PFSK-1 (cell line): ENCODE data around the gene APP.

Source experiments
- FOXP2 ChIP-seq: optimal IDR thresholded peaks from 2 replicates; pipeline ENCODE3; 2011; ENCODE audit warnings: borderline replicate concordance, control low read depth, inconsistent platforms; ENCODE audit not compliant: insufficient read depth; ENCODE audit errors: extremely low read length, extremely low read depth
- POLR2AphosphoS5 ChIP-seq: IDR thresholded peaks from 2 replicates; pipeline ENCODE4 v1.6.1; 2012; ENCODE audit warnings: low read depth, mild to moderate bottlenecking, control low read depth, low read length, moderate library complexity
- REST ChIP-seq, 2 experiments: IDR thresholded peaks; 2 replicates each; pipeline versions ENCODE4 v1.6.1 to v1.8.0; 2011 to 2012; ENCODE audit warnings: low read depth in 2 of 2, low read length in 2 of 2, control low read depth in 1 of 2, inconsistent platforms in 1 of 2, mild to moderate bottlenecking in 1 of 2, moderate library complexity in 1 of 2; ENCODE audit not compliant: insufficient read depth in 1 of 2
- SIN3A ChIP-seq: IDR thresholded peaks from 2 replicates; pipeline ENCODE4 v1.6.1; 2012; ENCODE audit warnings: mild to moderate bottlenecking, low read length, moderate library complexity, borderline replicate concordance; ENCODE audit not compliant: insufficient read depth
- TAF1 ChIP-seq: IDR thresholded peaks from 2 replicates; pipeline ENCODE4 v1.6.1; 2012; ENCODE audit warnings: low read length, control low read depth, borderline replicate concordance; ENCODE audit not compliant: insufficient read depth

The APP gene

GRCh38 chr21:25959799-25960198 lies 210.8 kb downstream of the APP start:
- TF ChIP-seq TAF1 (no peak), REST (IDR thresholded peaks at IDR 0.05; ENCODE audit: insufficient read depth in 1 of 2, low read depth in 2 of 2, low read length in 2 of 2) (no peak), POLR2AphosphoS5 (no peak), FOXP2 (no peak), SIN3A (no peak)

- TF ChIP-seq REST (IDR thresholded peaks at IDR 0.05; ENCODE audit: insufficient read depth in 1 of 2, low read depth in 2 of 2, low read length in 2 of 2) (no peak), SIN3A (no peak)
These were observed 213.4 kb downstream of the APP start for GRCh38 chr21:25956993-25957714.

- TF ChIP-seq TAF1 (no peak), REST (IDR thresholded peaks at IDR 0.05; ENCODE audit: insufficient read depth in 1 of 2, low read depth in 2 of 2, low read length in 2 of 2) (no peak), FOXP2 (no peak), POLR2AphosphoS5 (no peak), SIN3A (no peak)
These were observed 214.9 kb downstream of the APP start for GRCh38 chr21:25955646-25956045.

GRCh38 chr21:25953659-25954058 lies 216.9 kb downstream of the APP start:
- TF ChIP-seq FOXP2 (no peak), REST (IDR thresholded peaks at IDR 0.05; ENCODE audit: insufficient read depth in 1 of 2, low read depth in 2 of 2, low read length in 2 of 2) (no peak), TAF1 (no peak), SIN3A (no peak), POLR2AphosphoS5 (no peak)

GRCh38 chr21:25953196-25953595 lies 217.4 kb downstream of the APP start:
- TF ChIP-seq FOXP2 (no peak), POLR2AphosphoS5 (no peak), TAF1 (no peak), SIN3A (no peak), REST (IDR thresholded peaks at IDR 0.05; ENCODE audit: insufficient read depth in 1 of 2, low read depth in 2 of 2, low read length in 2 of 2) (no peak)
